K562 (cell line): ENCODE data around the gene MAP1LC3B. TPM values are rescaled to one million over a fixed set of nuclear protein-coding genes. Genes with fewer than 3 reads are reported as not detected.

ENCODE experiments used
- ATAC-seq: fragments of 200-7000 bp; cut with Tn5 transposase; 3 replicates; pipeline ENCODE4 v1.9.1; 2020; ENCODE audit warnings: moderate library complexity
- BruUV-seq: library from RNA; stranded (reverse); fragments of 400-500 nt; replicated peaks from 2 replicates; lab custom pipeline; 2021; lab: Mats Ljungman, UMichigan
- CTCF ChIA-PET: fragments of 300-600 bp; formaldehyde crosslinking; extraction: SDS; loops from one replicate; lab custom pipeline; 2021; ENCODE audit warnings: low intra/inter-chr PET ratio; lab: Yijun Ruan, JAX
- POLR2A ChIA-PET: fragments of 300-600, 350-650 bp; sonication (Branson Sonifier 250); formaldehyde crosslinking; extraction: SDS; loops from one replicate; lab custom pipeline; 2021; ENCODE audit warnings: antibody characterized with exemption, inconsistent platforms; lab: Yijun Ruan, JAX
- DNase-seq, 4 experiments: peaks; one replicate each; pipeline versions ENCODE4 v3.0.0 to v3.0.0-alpha.2; 2011 to 2018; ENCODE audit warnings: low spot score in 3 of 4, mixed read lengths in 3 of 4; ENCODE audit errors: extremely low read depth in 1 of 4
- FAIRE-seq: peaks from 2 replicates; lab custom pipeline; 2011; peaks lifted over from hg19 to GRCh38; lab: Jason Lieb, UNC
- H2AFZ ChIP-seq: 2 replicates; pipeline ENCODE4 v1.6.0; 2011; ENCODE audit warnings: low read depth, low read length, control low read depth, inconsistent platforms
- H3K27ac ChIP-seq: fragments of 200-600 bp; 3 replicates; pipeline ENCODE4 v1.8.0; 2011; ENCODE audit warnings: low read depth, mild to moderate bottlenecking, control low read depth, inconsistent platforms, low read length, moderate library complexity, mixed read lengths; ENCODE audit errors: extremely low read depth
- H3K27me3 ChIP-seq, 2 experiments: fragments of 300-600 bp in 1 of 2; 2 replicates in 1 of 2; 3 replicates in 1 of 2; pipeline versions ENCODE4 v1.6.0 to v1.8.0; 2011; ENCODE audit warnings: inconsistent platforms in 2 of 2, low read length in 2 of 2, mild to moderate bottlenecking in 1 of 2, mixed read lengths in 1 of 2, moderate library complexity in 1 of 2; ENCODE audit not compliant: control insufficient read depth in 2 of 2, insufficient read depth in 2 of 2
- H3K36me3 ChIP-seq: fragments of 300-600 bp; 3 replicates; pipeline ENCODE4 v1.8.0; 2011; ENCODE audit warnings: mild to moderate bottlenecking, low read length, inconsistent platforms; ENCODE audit not compliant: control insufficient read depth, insufficient read depth
- H3K4me1 ChIP-seq, 2 experiments: fragments of 200-600 bp in 1 of 2; replicated peaks in 1 of 2; 2 replicates in 1 of 2; 3 replicates in 1 of 2; pipeline versions ENCODE4 v1.5.1 to v1.8.0; 2011; ENCODE audit warnings: inconsistent platforms in 2 of 2, low read length in 2 of 2, mild to moderate bottlenecking in 1 of 2, mixed read lengths in 1 of 2, moderate library complexity in 1 of 2; ENCODE audit not compliant: control insufficient read depth in 2 of 2, insufficient read depth in 2 of 2
- H3K4me2 ChIP-seq: 2 replicates; pipeline ENCODE4 v1.6.1; 2011; ENCODE audit warnings: low read length, control low read depth, inconsistent platforms, mixed read lengths; ENCODE audit not compliant: insufficient read depth
- H3K4me3 ChIP-seq: fragments of 200-600 bp; sonication (generic), shearing (Covaris generic); 2 replicates; pipeline ENCODE4 v1.5.1; 2016; ENCODE audit warnings: control low read depth, inconsistent platforms
- H3K79me2 ChIP-seq: fragments of 200-600 bp; 3 replicates; pipeline ENCODE4 v1.8.0; 2011; ENCODE audit warnings: low read length, inconsistent platforms; ENCODE audit not compliant: control insufficient read depth, insufficient read depth
- H3K9ac ChIP-seq, 2 experiments: 2 replicates each; pipeline versions ENCODE4 v1.6.0 to v1.6.1; 2011; ENCODE audit warnings: low read depth in 2 of 2, low read length in 2 of 2, control low read depth in 1 of 2, inconsistent platforms in 1 of 2, mild to moderate bottlenecking in 1 of 2, mixed read lengths in 1 of 2; ENCODE audit not compliant: insufficient read depth in 1 of 2
- H3K9me1 ChIP-seq: one replicate; pipeline ENCODE4 v1.6.0; 2011; ENCODE audit warnings: inconsistent platforms, mild to moderate bottlenecking, low read length, moderate library complexity; ENCODE audit not compliant: control insufficient read depth, insufficient read depth
- H3K9me3 ChIP-seq: replicated peaks from 2 replicates; pipeline ENCODE4 v1.5.1; 2011; ENCODE audit warnings: low read depth, low read length, inconsistent platforms; ENCODE audit not compliant: control insufficient read depth, insufficient read depth
- H4K20me1 ChIP-seq: replicated peaks from 2 replicates; pipeline ENCODE4 v1.6.1; 2011; ENCODE audit warnings: low read length, inconsistent platforms, mixed read lengths; ENCODE audit not compliant: control insufficient read depth, insufficient read depth
- ADNP ChIP-seq: fragments of 200-800 bp; sonication (Bioruptor generic); IDR thresholded peaks from 2 replicates; pipeline ENCODE4 v1.6.1; 2016; ENCODE audit warnings: missing genetic modification characterization, missing compliant biosample characterization
- BCOR ChIP-seq: fragments of 450-650 bp; IDR thresholded peaks from 2 replicates; pipeline ENCODE4 v1.6.1; 2016
- CBX2 ChIP-seq: fragments of 200-600 bp; sonication (generic); IDR thresholded peaks from one replicate; pipeline ENCODE4 v1.6.1; 2012; ENCODE audit warnings: mild to moderate bottlenecking, low read length, inconsistent platforms; ENCODE audit not compliant: insufficient read depth, poor library complexity, severe bottlenecking
- EHMT2 ChIP-seq: fragments of 450-650 bp; IDR thresholded peaks from 2 replicates; pipeline ENCODE4 v1.6.1; 2018; ENCODE audit warnings: antibody characterized with exemption
- HNRNPLL ChIP-seq: fragments of 200-400 bp; formaldehyde crosslinking; IDR thresholded peaks from 2 replicates; pipeline ENCODE4 v1.6.1; 2017; ENCODE audit warnings: low read length, low read depth, mild to moderate bottlenecking; ENCODE audit not compliant: poor library complexity, severe bottlenecking
- POLR2B ChIP-seq: fragments of 450-650 bp; IDR thresholded peaks from 2 replicates; pipeline ENCODE4 v1.6.1; 2018; ENCODE audit warnings: low read depth; ENCODE audit not compliant: partially characterized antibody
- PURB ChIP-seq: sonication (generic); formaldehyde crosslinking; IDR thresholded peaks from 2 replicates; pipeline ENCODE4 v1.9.0; 2021; ENCODE audit warnings: low read depth, mild to moderate bottlenecking, missing genetic modification reagents
- RBM17 ChIP-seq: fragments of 200-400 bp; formaldehyde crosslinking; IDR thresholded peaks from 2 replicates; pipeline ENCODE4 v1.6.1; 2017; ENCODE audit warnings: low read depth, mild to moderate bottlenecking, low read length, borderline replicate concordance
- TAL1 ChIP-seq: fragments of 450-650 bp; IDR thresholded peaks from 2 replicates; pipeline ENCODE4 v1.6.1; 2016; ENCODE audit warnings: mild to moderate bottlenecking
- ZBTB2 ChIP-seq: fragments of 450-650 bp; IDR thresholded peaks from 2 replicates; pipeline ENCODE4 v1.6.1; 2016; ENCODE audit warnings: antibody characterized with exemption
- ZNF121 ChIP-seq: sonication (generic); formaldehyde crosslinking; conservative IDR thresholded peaks from 2 replicates; pipeline ENCODE4 v1.8.0; 2022; ENCODE audit warnings: missing genetic modification reagents
- ZNF431 ChIP-seq: sonication (generic); formaldehyde crosslinking; IDR thresholded peaks from 2 replicates; pipeline ENCODE4 v1.8.0; 2022; ENCODE audit warnings: mild to moderate bottlenecking, missing genetic modification reagents
- WGBS: fragments of 100-300 bp; shearing (Covaris generic); methylation state at CpG from one replicate; pipeline ENCODE4 v1.1.6; 2016; ENCODE audit warnings: low coverage, mixed read lengths; ENCODE audit not compliant: insufficient coverage; ENCODE audit errors: missing lambda C conversion rate; 5-methylcytosine and 5-hydroxymethylcytosine counted together
- in situ Hi-C: fragments of 300-500 bp; cut with MboI; formaldehyde crosslinking; loops from 4 replicates; pipeline ENCODE4 v1.15.0; 2018; ENCODE audit warnings: inconsistent platforms, mixed read lengths
- intact Hi-C: fragments of 100-400 bp; cut with micrococcal nuclease; formaldehyde crosslinking; loops from 2 replicates; pipeline ENCODE4 v1.14.2; 2022
- polyA plus RNA-seq, 8 experiments: library from polyadenylated mRNA; depleted of rRNA in 4 of 8; stranded (reverse) in 5 of 8; unstranded in 3 of 8; fragments of >200 nt; fragmentation: Nextera tagmentation in 2 of 8; fragmentation: Illumina TruSeq in 1 of 8; extraction: Ambion mirVana in 2 of 8; extraction: Trizol in 1 of 8; gene quantifications; 2 replicates each; pipeline versions ENCODE4 v1.2.1 to v1.2.3, GENCODE V29; 2011 to 2014; ENCODE audit warnings: inconsistent platforms in 1 of 8, missing spikeins in 1 of 8
- total RNA-seq, 7 experiments: library from RNA; depleted of rRNA in 6 of 7; stranded (reverse); fragments of >200 nt in 6 of 7; fragmentation: Illumina TruSeq in 2 of 7; extraction: Trizol in 2 of 7; gene quantifications; 2 replicates each; pipeline versions ENCODE4 v1.2.1 to v1.2.3, GENCODE V29; 2011 to 2021; ENCODE audit warnings: low replicate concordance in 1 of 7
- TF ChIP-seq, protein P1 (sequence below): sonication (generic); formaldehyde crosslinking; IDR thresholded peaks from 2 replicates; pipeline ENCODE4 v1.8.1; 2023; ENCODE audit warnings: mild to moderate bottlenecking, missing genetic modification reagents

The MAP1LC3B gene
- total and polyA plus RNA-seq, 9 of the 15 experiments (the other 6 are each of a cell fraction or from before 2014, with no cell fraction given), result 16.0 to 81.5 (median 36.7) TPM

- peak overlapping the region; percentile 89; the same call in 1 of the 2 replicates for H3K4me3 ChIP-seq
- in situ Hi-C loops, result no loop called here
- TF ChIP-seq RBM17 (no peak), TAL1 (no peak), ADNP (0 out of 2 replicates have a peak, but pooled peaks have one; percentile 15), ZNF431 (CRISPR knock-in tag) (0 out of 2 replicates have a peak, but pooled peaks have one; percentile 14), ZNF121 (CRISPR knock-in tag) (peak; percentile 92), CBX2 (no peak), BCOR (peak; percentile 66; the same call in 1 of the 2 replicates), PURB (CRISPR knock-in tag) (no peak), POLR2B (peak; percentile 21), HNRNPLL (no peak), EHMT2 (no peak), ZBTB2 (no peak)
- TF ChIP-seq, protein P1, sequence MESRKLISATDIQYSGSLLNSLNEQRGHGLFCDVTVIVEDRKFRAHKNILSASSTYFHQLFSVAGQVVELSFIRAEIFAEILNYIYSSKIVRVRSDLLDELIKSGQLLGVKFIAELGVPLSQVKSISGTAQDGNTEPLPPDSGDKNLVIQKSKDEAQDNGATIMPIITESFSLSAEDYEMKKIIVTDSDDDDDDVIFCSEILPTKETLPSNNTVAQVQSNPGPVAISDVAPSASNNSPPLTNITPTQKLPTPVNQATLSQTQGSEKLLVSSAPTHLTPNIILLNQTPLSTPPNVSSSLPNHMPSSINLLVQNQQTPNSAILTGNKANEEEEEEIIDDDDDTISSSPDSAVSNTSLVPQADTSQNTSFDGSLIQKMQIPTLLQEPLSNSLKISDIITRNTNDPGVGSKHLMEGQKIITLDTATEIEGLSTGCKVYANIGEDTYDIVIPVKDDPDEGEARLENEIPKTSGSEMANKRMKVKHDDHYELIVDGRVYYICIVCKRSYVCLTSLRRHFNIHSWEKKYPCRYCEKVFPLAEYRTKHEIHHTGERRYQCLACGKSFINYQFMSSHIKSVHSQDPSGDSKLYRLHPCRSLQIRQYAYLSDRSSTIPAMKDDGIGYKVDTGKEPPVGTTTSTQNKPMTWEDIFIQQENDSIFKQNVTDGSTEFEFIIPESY (CRISPR knock-in tag), result peak; percentile 58; the same call in 1 of the 2 replicates
Observed at GRCh38 chr16:87390641-87391323, 1.4 kb upstream of the MAP1LC3B start.

More at GRCh38 chr16:87390641-87391323, 1.4 kb upstream of the MAP1LC3B start:
- Histone ChIP-seq H2AFZ (peak overlapping the region; percentile 65), H3K27me3 (no peaks in the 10 kb centered on the region), H3K9ac (peak overlapping the region; percentile 93 to 94), H3K4me2 (peak overlapping the region; percentile 83), H3K9me1 (no peaks in the 10 kb centered on the region), H4K20me1 (peaks cover 25% of the 10 kb centered on the region), H3K79me2 (peaks cover 42% of the 10 kb centered on the region), H3K27ac (peak overlapping the region; percentile 94), H3K4me1 (peaks cover 26 to 38% of the 10 kb centered on the region in 2 experiments), H3K9me3 (no peaks in the 10 kb centered on the region), H3K36me3 (peaks cover 15% of the 10 kb centered on the region)
- DNase-seq, result no peak
- no peak for FAIRE-seq
- BruUV-seq, result no TSS peak
- intact Hi-C loops, result loop anchor here (5.0 kb wide), 2 partner anchors 102 to 247 kb away; partner anchors contain the start of gene ZCCHC14
- ChIA-PET CTCF (no interaction called here), POLR2A (no interaction called here)
- WGBS, result 96% methylated on average over 12 of the region's 24 CpGs
- no peak for ATAC-seq
